HG02678 (cell line): ENCODE results near the gene FSHR.

Experiments used
- ATAC-seq: cut with Tn5 transposase; IDR thresholded peaks from one replicate; pipeline ENCODE4 v1.9.1; 2021; ENCODE audit warnings: mild to moderate bottlenecking, moderate library complexity; ENCODE audit not compliant: unreplicated experiment

The FSHR gene

GRCh38 chr2:49033394-49034185 lies 120.7 kb downstream of the FSHR start:
- ATAC-seq: no peak

GRCh38 chr2:49032936-49033335 lies 121.4 kb downstream of the FSHR start:
- ATAC-seq: no peak

- ATAC-seq: no peak
Observed at GRCh38 chr2:49032126-49032525, 122.2 kb downstream of the FSHR start.

- ATAC-seq: no peak
Observed at GRCh38 chr2:49029406-49029805, 124.9 kb downstream of the FSHR start.

- ATAC-seq: peak; percentile 99
Observed at GRCh38 chr2:49028101-49028500, 126.2 kb downstream of the FSHR start.

- no peak for ATAC-seq
Observed at GRCh38 chr2:49026706-49027105, 127.6 kb downstream of the FSHR start.

- ATAC-seq: no peak
Observed at GRCh38 chr2:49021271-49021670, 133.0 kb downstream of the FSHR start.

GRCh38 chr2:49005261-49005660 lies 149.1 kb downstream of the FSHR start:
- ATAC-seq: no peak

GRCh38 chr2:49004036-49004626 lies 150.2 kb downstream of the FSHR start:
- peak; percentile 74 for ATAC-seq

- ATAC-seq: no peak
Observed at GRCh38 chr2:49003201-49003600, 151.1 kb downstream of the FSHR start.

- ATAC-seq: no peak
Observed at GRCh38 chr2:49002750-49003149, 151.6 kb downstream of the FSHR start.

- no peak for ATAC-seq
Observed at GRCh38 chr2:49000695-49001094, 153.6 kb downstream of the FSHR start.

- ATAC-seq: no peak
Observed at GRCh38 chr2:48998449-48998848, 155.9 kb downstream of the FSHR start.

GRCh38 chr2:48993576-48993975 lies 160.7 kb downstream of the FSHR start:
- ATAC-seq: peak; percentile 48

GRCh38 chr2:48991415-48992131 lies 162.7 kb downstream of the FSHR start:
- ATAC-seq: peak; percentile 61

GRCh38 chr2:48984922-48985321 lies 169.4 kb downstream of the FSHR start:
- ATAC-seq: peak; percentile 27

GRCh38 chr2:48983551-48983950 lies 170.8 kb downstream of the FSHR start:
- no peak for ATAC-seq

GRCh38 chr2:48982887-48983435 lies 171.4 kb downstream of the FSHR start:
- ATAC-seq: no peak

GRCh38 chr2:48980846-48981245 lies 173.5 kb downstream of the FSHR start:
- no peak for ATAC-seq

GRCh38 chr2:48979691-48980090 lies 174.6 kb downstream of the FSHR start:
- ATAC-seq: no peak

- no peak for ATAC-seq
Observed at GRCh38 chr2:48978131-48978530, 176.2 kb downstream of the FSHR start.

- ATAC-seq: no peak
Observed at GRCh38 chr2:48971801-48972200, 182.5 kb downstream of the FSHR start.
